HepG2 (cell line): Measurements from ENCODE around the gene TCOF1. TPM values are rescaled to one million over a fixed set of nuclear protein-coding genes. Genes with fewer than 3 reads are reported as not detected.

Source experiments
- ATAC-seq: fragments of 200-7000 bp; cut with Tn5 transposase; 3 replicates; pipeline ENCODE4 v1.9.1; 2020; ENCODE audit warnings: mild to moderate bottlenecking, moderate library complexity
- BruUV-seq: library from RNA; stranded (reverse); fragments of 400-500 nt; replicated peaks from 2 replicates; lab custom pipeline; 2021; lab: Mats Ljungman, UMichigan
- CTCF ChIA-PET: fragments of 300-600 bp; formaldehyde crosslinking; extraction: SDS; loops from one replicate; lab custom pipeline; 2021; ENCODE audit warnings: low total read pairs, inconsistent platforms, low intra/inter-chr PET ratio; lab: Yijun Ruan, JAX
- POLR2A ChIA-PET: fragments of 350-600 bp; sonication (Branson Sonifier 250); formaldehyde crosslinking; loops from one replicate; lab custom pipeline; 2020; ENCODE audit warnings: antibody characterized with exemption, inconsistent platforms; lab: Yijun Ruan, JAX
- DNase-seq: peaks from one replicate; pipeline ENCODE4 v3.0.0-alpha.2; 2015; ENCODE audit warnings: low spot score
- FAIRE-seq: peaks from 3 replicates; lab custom pipeline; 2011; peaks lifted over from hg19 to GRCh38; lab: Jason Lieb, UNC
- H2AFZ ChIP-seq: one replicate; pipeline ENCODE4 v1.6.1; 2011; ENCODE audit warnings: low read length, inconsistent platforms
- H3K27ac ChIP-seq: fragments of 300-600 bp; 3 replicates; pipeline ENCODE4 v1.8.0; 2011; ENCODE audit warnings: mixed run types, mild to moderate bottlenecking, mixed read lengths, low read length, inconsistent platforms; ENCODE audit not compliant: insufficient read depth; ENCODE audit errors: extremely low read length
- H3K27me3 ChIP-seq, 2 experiments: fragments of 200-600 bp in 1 of 2; 2 replicates in 1 of 2; 3 replicates in 1 of 2; pipeline versions ENCODE4 v1.6.0 to v1.8.0; 2011; ENCODE audit warnings: low read length in 2 of 2, mild to moderate bottlenecking in 2 of 2, moderate library complexity in 2 of 2, inconsistent platforms in 1 of 2; ENCODE audit not compliant: insufficient read depth in 2 of 2, control insufficient read depth in 1 of 2
- H3K36me3 ChIP-seq, 2 experiments: fragments of 200-600 bp in 1 of 2; replicated peaks in 1 of 2; 2 replicates in 1 of 2; 3 replicates in 1 of 2; pipeline versions ENCODE4 v1.5.1 to v1.8.0; 2011; ENCODE audit warnings: low read length in 2 of 2, inconsistent platforms in 1 of 2; ENCODE audit not compliant: insufficient read depth in 2 of 2, control insufficient read depth in 1 of 2
- H3K4me1 ChIP-seq: 2 replicates; pipeline ENCODE4 v1.5.1; 2012; ENCODE audit warnings: low read length, inconsistent platforms; ENCODE audit not compliant: insufficient read depth
- H3K4me2 ChIP-seq: 2 replicates; pipeline ENCODE4 v1.6.0; 2011; ENCODE audit warnings: low read depth, low read length, inconsistent platforms
- H3K4me3 ChIP-seq, 3 experiments: fragments of 200-600 bp in 1 of 3; sonication (generic), shearing (Covaris generic) in 1 of 3; replicated peaks in 1 of 3; 2 replicates each; pipeline ENCODE4 v1.5.1; 2011 to 2016; ENCODE audit warnings: low read length in 3 of 3, inconsistent platforms in 2 of 3, low read depth in 2 of 3, mild to moderate bottlenecking in 2 of 3, control low read depth in 1 of 3, mixed read lengths in 1 of 3; ENCODE audit not compliant: insufficient read depth in 1 of 3
- H3K79me2 ChIP-seq: one replicate; pipeline ENCODE4 v1.6.1; 2011; ENCODE audit warnings: low read length, inconsistent platforms; ENCODE audit not compliant: insufficient read depth
- H3K9ac ChIP-seq: 2 replicates; pipeline ENCODE4 v1.6.0; 2011; ENCODE audit warnings: mild to moderate bottlenecking, low read depth, low read length, inconsistent platforms; ENCODE audit not compliant: insufficient read depth
- H3K9me3 ChIP-seq: 2 replicates; pipeline ENCODE4 v1.5.1; 2012; ENCODE audit warnings: mild to moderate bottlenecking, low read length
- H4K20me1 ChIP-seq: 2 replicates; pipeline ENCODE4 v1.6.0; 2011; ENCODE audit warnings: inconsistent platforms, mild to moderate bottlenecking, low read length, moderate library complexity; ENCODE audit not compliant: insufficient read depth
- GTF2F1 ChIP-seq: fragments of 150-350 bp; IDR thresholded peaks from 2 replicates; pipeline ENCODE4 v1.6.1; 2014; ENCODE audit warnings: low read length
- STAG1 ChIP-seq: sonication (generic); formaldehyde crosslinking; IDR thresholded peaks from 2 replicates; pipeline ENCODE4 v1.4.0; 2020; ENCODE audit warnings: missing genetic modification reagents
- ZNF567 ChIP-seq: sonication (generic); formaldehyde crosslinking; IDR thresholded peaks from 2 replicates; pipeline ENCODE4 v1.8.1; 2023; ENCODE audit warnings: mild to moderate bottlenecking, missing genetic modification reagents, borderline replicate concordance
- ZNF629 ChIP-seq: sonication (generic); formaldehyde crosslinking; conservative IDR thresholded peaks from 2 replicates; pipeline ENCODE4 v1.5.0; 2020; ENCODE audit warnings: missing genetic modification reagents
- WGBS: methylation state at CpG from one replicate; pipeline ENCODE4 v1.1.6; 2017; ENCODE audit warnings: low lambda C conversion rate; 5-methylcytosine and 5-hydroxymethylcytosine counted together
- in situ Hi-C: cut with HindIII; loops from 2 replicates; pipeline ENCODE4 v1.10.0; 2017; ENCODE audit warnings: low pct_unique_long_range_greater_than_20kb; ENCODE audit not compliant: extremely low pct_ligation_motif_present
- intact Hi-C: fragments of 100-400 bp; cut with micrococcal nuclease; formaldehyde crosslinking; loops from one replicate; pipeline ENCODE4 v1.10.0; 2022; ENCODE audit not compliant: unreplicated experiment
- polyA plus RNA-seq, 8 experiments: library from polyadenylated mRNA; depleted of rRNA in 3 of 8; stranded (reverse) in 7 of 8; unstranded in 1 of 8; fragments of >200 nt; fragmentation: Illumina TruSeq in 4 of 8; extraction: Trizol in 4 of 8; gene quantifications; 2 replicates each; pipeline versions ENCODE4 v1.2.1 to v1.2.3, GENCODE V29; 2011 to 2016; ENCODE audit warnings: low read depth in 4 of 8, missing spikeins in 1 of 8, mixed read lengths in 1 of 8; ENCODE audit not compliant: insufficient read depth in 1 of 8
- total RNA-seq, 5 experiments: library from RNA; depleted of rRNA; stranded (reverse); fragments of >200 nt; fragmentation: Illumina TruSeq; extraction: Trizol; gene quantifications; 2 replicates each; pipeline ENCODE4 v1.2.3, GENCODE V29; 2016; ENCODE audit warnings: low read depth in 1 of 5
- TF ChIP-seq, protein P1 (sequence below): sonication (generic); formaldehyde crosslinking; IDR thresholded peaks from 2 replicates; pipeline ENCODE4 v1.5.0; 2020; ENCODE audit warnings: missing genetic modification reagents

The TCOF1 gene
- total and polyA plus RNA-seq, 2 of the 13 experiments (the other 11 are each of a cell fraction or from before 2014, with no cell fraction given) = 10.1 to 41.6 TPM

DNA sequence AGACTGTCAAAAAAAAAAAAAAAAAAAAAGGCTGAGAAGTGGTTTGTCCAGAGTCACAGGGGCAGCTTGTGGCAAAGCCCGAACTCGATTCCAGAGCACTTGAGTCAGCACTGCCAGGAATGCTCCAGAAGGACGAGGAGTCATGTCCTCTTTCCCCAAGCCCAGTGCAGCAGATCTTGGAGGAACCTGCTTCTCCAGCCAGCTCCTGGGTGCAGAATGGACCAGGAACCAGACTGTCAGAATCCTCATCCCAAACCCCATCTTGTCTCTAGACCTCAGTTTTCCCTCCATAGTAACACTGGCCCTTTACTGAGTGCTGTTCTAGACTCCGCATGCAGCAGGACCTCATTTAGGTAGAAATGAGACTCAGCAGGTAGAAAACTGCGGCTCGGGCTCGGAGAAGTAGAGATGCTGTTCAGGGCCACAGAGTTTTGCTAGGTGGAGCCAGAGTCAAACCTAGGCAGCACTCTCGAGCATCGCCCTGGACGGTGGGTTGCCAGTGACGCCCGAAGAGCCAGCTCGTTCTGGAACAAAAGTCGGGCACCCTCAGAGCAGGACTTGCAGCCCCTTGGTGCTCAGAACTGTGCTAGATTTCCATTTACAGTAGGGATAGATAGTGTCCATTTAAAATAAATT, 39.8 kb downstream of the TCOF1 start:
- POLR2A ChIA-PET = interaction anchor here (2.4 to 3.7 kb wide), 2 partner anchors 14 to 16 kb away, joined by 9 to 11 read pairs; partner anchors contain the start of gene CD74
- H3K79me2 ChIP-seq = no peaks in the 10 kb centered on the region
- H4K20me1 ChIP-seq = no peaks in the 10 kb centered on the region
- no peaks in the 10 kb centered on the region for H3K27me3 ChIP-seq
- H3K9ac ChIP-seq = no peak overlapping the region
- intact Hi-C loops (no loop called here), in situ Hi-C loops (loop anchor here (5.0 kb wide), 1 partner anchor 40 kb away; no protein-coding TSS in a partner anchor)
- no peak overlapping the region for H2AFZ ChIP-seq
- TF ChIP-seq STAG1 (CRISPR knock-in tag) (peak; percentile 19), ZNF629 (peak; percentile 46), GTF2F1 (no peak), ZNF567 (CRISPR knock-in tag) (no peak)
- TF ChIP-seq, protein P1, sequence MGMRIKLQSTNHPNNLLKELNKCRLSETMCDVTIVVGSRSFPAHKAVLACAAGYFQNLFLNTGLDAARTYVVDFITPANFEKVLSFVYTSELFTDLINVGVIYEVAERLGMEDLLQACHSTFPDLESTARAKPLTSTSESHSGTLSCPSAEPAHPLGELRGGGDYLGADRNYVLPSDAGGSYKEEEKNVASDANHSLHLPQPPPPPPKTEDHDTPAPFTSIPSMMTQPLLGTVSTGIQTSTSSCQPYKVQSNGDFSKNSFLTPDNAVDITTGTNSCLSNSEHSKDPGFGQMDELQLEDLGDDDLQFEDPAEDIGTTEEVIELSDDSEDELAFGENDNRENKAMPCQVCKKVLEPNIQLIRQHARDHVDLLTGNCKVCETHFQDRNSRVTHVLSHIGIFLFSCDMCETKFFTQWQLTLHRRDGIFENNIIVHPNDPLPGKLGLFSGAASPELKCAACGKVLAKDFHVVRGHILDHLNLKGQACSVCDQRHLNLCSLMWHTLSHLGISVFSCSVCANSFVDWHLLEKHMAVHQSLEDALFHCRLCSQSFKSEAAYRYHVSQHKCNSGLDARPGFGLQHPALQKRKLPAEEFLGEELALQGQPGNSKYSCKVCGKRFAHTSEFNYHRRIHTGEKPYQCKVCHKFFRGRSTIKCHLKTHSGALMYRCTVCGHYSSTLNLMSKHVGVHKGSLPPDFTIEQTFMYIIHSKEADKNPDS (CRISPR knock-in tag) = no peak
- H3K4me2 ChIP-seq = no peak overlapping the region
- no peaks in the 10 kb centered on the region for H3K9me3 ChIP-seq
- FAIRE-seq = no peak
- no peak overlapping the region for H3K4me3 ChIP-seq
- no peak overlapping the region for H3K27ac ChIP-seq
- H3K36me3 ChIP-seq = peaks cover 33 to 78% of the 10 kb centered on the region in 2 experiments
- DNase-seq = no peak
- no peaks in the 10 kb centered on the region for H3K4me1 ChIP-seq
- no peak for ATAC-seq
- over 99% methylated on average over 14 of the region's 14 CpGs for WGBS
- CTCF ChIA-PET = interaction anchor here (3.5 kb wide), 1 partner anchor 39 kb away, joined by 27 read pairs; no protein-coding TSS in a partner anchor
- BruUV-seq = no TSS peak
